ENCODE measurements around the gene FZR1.

Gene FZR1

GRCh38 chr19:3474010-3474409, 32.1 kb upstream of the FZR1 start:
- DNase-seq: no peak

GRCh38 chr19:3474614-3475013, 31.5 kb upstream of the FZR1 start:
- no peak for DNase-seq

- no peak for DNase-seq
Observed at GRCh38 chr19:3475449-3475848, 30.7 kb upstream of the FZR1 start.

GRCh38 chr19:3476830-3477229, 29.3 kb upstream of the FZR1 start:
- DNase-seq: no peak

- no peak for DNase-seq
Observed at GRCh38 chr19:3477506-3477905, 28.6 kb upstream of the FZR1 start.

- DNase-seq: no peak
Observed at GRCh38 chr19:3477951-3478350, 28.2 kb upstream of the FZR1 start.

GRCh38 chr19:3478409-3479176, 27.5 kb upstream of the FZR1 start:
- no peak for DNase-seq

GRCh38 chr19:3479177-3479833, 26.8 kb upstream of the FZR1 start:
- DNase-seq: no peak

GRCh38 chr19:3479834-3480215, 26.3 kb upstream of the FZR1 start:
- no peak for DNase-seq

- no peak for DNase-seq
Observed at GRCh38 chr19:3480383-3481091, 25.6 kb upstream of the FZR1 start, which contains the start of gene SMIM24. SMIM24 (minus strand) TSS chr19:3480525; CDS start chr19:3480463, 62 bp downstream.

GRCh38 chr19:3481241-3482090, 24.6 kb upstream of the FZR1 start:
- no peak for DNase-seq

GRCh38 chr19:3482507-3483225, 23.4 kb upstream of the FZR1 start:
- DNase-seq: no peak

- no peak for DNase-seq
Observed at GRCh38 chr19:3483226-3483628, 22.9 kb upstream of the FZR1 start, which contains the start of gene SMIM44. SMIM44 (minus strand) TSS chr19:3483441; CDS start chr19:3483403, 38 bp downstream.

GRCh38 chr19:3491396-3492119, 14.6 kb upstream of the FZR1 start:
- no peak for DNase-seq

- DNase-seq: no peak
Observed at GRCh38 chr19:3492131-3492839, 13.8 kb upstream of the FZR1 start.

- no peak for DNase-seq
Observed at GRCh38 chr19:3492919-3493318, 13.2 kb upstream of the FZR1 start.

- no peak for DNase-seq
Observed at GRCh38 chr19:3493651-3494050, 12.5 kb upstream of the FZR1 start.

GRCh38 chr19:3494051-3494450, 12.1 kb upstream of the FZR1 start:
- no peak for DNase-seq

GRCh38 chr19:3494559-3494958, 11.6 kb upstream of the FZR1 start:
- no peak for DNase-seq

GRCh38 chr19:3496392-3497273, 9.5 kb upstream of the FZR1 start:
- DNase-seq: no peak
